Measurements from ENCODE around the gene CNOT4.

DNA sequence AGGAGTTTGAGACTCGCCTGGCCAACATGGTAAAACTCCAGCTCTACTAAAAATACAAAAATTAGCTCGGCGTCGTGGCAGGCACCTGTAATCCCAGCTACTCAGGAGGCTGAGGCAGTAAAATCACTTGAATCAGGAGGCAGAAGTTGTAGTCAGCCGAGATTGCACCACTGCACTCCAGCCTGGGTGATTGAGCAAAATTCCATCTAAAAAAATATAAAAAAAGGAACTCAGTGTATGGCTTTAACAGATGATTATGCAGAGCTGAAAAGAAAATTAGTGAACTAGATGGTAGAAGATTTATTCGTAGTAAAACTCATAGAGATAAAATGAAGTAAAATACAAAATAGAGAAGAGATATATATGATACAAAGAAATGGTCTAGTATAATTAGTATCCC, 12.6 kb upstream of the CNOT4 start:
- no peak for TF ChIP-seq EZH2 (IDR thresholded peaks at IDR 0.05; ENCODE audit: low read length, missing control alignments)
- TF ChIP-seq, protein P1, sequence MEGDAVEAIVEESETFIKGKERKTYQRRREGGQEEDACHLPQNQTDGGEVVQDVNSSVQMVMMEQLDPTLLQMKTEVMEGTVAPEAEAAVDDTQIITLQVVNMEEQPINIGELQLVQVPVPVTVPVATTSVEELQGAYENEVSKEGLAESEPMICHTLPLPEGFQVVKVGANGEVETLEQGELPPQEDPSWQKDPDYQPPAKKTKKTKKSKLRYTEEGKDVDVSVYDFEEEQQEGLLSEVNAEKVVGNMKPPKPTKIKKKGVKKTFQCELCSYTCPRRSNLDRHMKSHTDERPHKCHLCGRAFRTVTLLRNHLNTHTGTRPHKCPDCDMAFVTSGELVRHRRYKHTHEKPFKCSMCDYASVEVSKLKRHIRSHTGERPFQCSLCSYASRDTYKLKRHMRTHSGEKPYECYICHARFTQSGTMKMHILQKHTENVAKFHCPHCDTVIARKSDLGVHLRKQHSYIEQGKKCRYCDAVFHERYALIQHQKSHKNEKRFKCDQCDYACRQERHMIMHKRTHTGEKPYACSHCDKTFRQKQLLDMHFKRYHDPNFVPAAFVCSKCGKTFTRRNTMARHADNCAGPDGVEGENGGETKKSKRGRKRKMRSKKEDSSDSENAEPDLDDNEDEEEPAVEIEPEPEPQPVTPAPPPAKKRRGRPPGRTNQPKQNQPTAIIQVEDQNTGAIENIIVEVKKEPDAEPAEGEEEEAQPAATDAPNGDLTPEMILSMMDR (conservative IDR thresholded peaks at IDR 0.05 in 1 of 2, IDR thresholded peaks at IDR 0.05 in 1 of 2; ENCODE audit: low read depth in 1 of 2, low read length in 2 of 2) = no peak

All from fibroblast of lung (primary cell).